HG02759 (cell line): ENCODE results near the gene KIF15.
A peak's percentile ranks its signal among the peaks of the same experiment; 100 is the strongest.
"Not testable (repeated sequence)": the region's sequence is repeated elsewhere in the genome, so short reads cannot be mapped to it uniquely, and the experiment has no call there.

Experiments used
- ATAC-seq: cut with Tn5 transposase; IDR thresholded peaks from one replicate; pipeline ENCODE4 v1.9.1; 2021; ENCODE audit warnings: mild to moderate bottlenecking, moderate library complexity; ENCODE audit not compliant: unreplicated experiment

KIF15 gene

DNA sequence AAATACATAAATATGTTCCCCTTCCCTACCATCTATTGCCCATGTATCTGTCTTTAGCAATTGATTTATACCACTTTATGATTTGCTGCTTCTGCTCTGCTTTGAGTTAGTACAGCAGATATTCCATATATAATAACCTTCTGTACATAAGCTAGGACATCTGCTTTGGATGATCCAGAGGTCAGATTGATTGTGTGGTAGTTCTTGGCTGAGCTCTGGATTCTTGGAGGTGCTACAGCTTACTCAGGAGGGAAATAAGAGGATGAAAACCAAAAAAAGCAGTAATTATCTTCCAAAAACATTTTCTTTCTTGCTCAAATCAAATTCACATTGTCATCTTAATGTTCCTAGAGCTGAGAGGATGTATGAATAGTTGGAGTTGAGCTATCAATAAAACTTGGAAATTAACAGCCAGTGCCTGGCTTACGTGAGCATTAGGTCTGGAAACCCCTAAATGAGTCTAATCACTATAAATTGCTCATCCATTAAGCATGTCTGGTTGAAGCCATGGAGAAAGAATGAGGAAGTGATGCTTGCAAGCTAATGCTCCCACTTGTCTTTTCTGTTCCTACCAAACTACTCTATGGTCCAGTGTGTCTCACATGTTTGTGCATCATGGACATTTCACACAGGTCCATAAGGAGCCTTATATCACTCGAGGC lies 63.8 kb downstream of the KIF15 start:
- no peak for ATAC-seq

DNA sequence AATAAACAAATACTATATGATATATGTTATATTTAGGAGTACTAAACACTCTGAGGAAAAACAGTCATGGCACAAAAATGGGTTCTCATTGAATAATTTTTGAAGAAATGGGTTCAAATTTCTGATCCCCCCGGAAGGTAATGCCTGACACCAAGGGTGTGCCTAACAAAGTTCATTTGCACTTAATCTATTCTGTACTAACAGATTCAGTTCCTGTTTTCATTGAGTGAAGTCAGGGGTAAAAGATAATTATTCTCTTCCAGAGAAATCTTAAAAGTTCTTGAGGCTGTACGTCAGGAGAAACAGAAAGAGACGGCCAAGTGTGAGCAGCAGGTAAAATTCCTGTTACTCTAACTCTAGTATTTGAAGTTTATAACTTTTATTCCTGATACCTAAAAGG lies 65.6 kb downstream of the KIF15 start:
- ATAC-seq, result no peak

DNA sequence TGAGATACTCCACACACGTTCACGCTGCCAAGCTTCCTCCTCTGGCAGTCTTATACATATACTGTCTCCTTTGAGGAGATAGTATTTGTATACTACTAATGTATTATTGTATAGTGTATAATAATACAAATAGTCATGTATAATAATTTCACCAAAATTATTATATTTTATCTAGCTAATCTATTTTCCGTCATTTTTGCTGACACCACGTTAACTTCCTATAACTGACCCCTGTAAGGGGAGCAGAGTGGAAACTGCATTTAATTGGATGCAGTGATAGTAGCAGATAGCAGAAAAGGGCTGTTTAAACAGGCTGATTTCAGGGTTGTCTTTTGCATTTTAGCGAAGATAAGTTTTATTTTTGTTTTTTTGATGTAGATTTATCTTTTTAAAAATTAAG lies 69.6 kb downstream of the KIF15 start:
- ATAC-seq, result no peak

DNA sequence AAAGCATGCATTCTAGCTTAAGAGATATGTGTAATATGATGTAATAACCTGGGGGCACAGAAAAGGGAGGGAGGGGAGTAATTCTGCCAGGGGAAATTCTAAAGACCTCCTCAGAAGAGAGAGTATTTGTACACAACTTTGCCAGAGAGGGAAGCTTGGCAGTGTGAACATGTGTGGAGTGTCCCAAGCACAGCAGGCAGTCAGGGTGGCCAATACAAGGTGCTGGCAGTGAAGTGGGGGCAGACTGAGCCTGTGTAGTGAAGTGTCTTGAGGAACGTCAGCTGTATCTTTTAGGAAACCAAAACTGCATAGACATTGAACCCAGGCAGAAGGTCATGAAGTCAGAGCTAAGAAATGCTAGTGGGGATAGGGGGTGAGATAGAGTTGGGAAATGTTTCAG lies 70.4 kb downstream of the KIF15 start:
- no peak for ATAC-seq

DNA sequence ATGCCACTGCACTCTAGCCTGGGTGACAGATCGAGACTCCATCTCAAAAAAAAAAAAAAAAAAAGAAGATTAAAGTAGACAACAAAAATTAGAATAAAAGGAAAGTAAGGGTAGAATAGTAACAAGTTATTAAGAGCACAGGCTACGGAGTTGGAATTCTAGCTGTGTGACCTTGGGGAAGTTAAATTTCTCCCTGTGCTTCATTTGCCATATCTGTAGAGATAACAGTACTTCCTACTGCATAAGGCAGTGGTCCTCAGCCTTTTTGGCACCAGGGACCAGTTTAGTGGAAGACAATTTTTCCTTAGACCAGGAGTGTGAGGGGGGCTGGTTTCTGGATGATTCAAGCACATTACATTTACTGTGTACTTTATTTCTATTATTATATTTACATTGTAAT lies 71.4 kb downstream of the KIF15 start:
- ATAC-seq, result no peak

DNA sequence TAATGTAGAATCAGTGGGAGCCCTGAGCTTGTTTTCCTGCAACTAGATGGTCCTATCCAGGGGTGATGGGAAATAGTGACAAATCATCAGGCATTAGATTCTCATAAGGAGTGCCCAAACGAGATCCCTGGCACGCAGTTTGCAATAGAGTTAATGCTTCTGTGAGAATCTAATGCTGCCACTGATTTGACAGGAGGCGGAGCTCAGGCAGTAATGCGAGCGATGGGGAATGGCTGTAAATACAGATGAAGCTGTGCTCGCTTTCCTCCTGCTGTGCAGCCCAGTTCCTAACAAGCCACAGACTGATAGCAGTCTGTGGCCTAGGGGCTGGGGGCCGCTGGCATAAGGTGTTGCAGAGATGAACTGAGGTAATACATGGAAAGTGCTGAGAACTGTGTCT lies 71.8 kb downstream of the KIF15 start:
- no peak for ATAC-seq

DNA sequence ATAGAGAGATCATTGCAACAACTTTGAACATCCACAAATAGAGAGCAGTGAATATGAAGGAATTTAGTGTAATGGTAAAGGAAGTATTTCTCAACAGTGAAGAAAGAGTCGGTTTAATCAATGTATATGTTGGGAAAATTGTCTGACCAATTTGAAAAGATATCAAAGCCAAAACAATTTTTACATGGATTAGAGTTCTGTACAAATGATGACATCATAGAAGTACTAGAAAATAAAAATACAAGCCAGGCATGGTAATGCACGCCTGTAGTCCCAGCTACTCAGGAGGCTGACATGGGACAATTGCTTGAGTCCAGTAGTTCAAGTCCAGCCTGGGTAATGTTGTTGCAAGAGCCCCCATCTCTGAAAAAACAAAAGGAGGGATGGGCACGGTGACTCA lies 74.1 kb downstream of the KIF15 start:
- no peak for ATAC-seq

DNA sequence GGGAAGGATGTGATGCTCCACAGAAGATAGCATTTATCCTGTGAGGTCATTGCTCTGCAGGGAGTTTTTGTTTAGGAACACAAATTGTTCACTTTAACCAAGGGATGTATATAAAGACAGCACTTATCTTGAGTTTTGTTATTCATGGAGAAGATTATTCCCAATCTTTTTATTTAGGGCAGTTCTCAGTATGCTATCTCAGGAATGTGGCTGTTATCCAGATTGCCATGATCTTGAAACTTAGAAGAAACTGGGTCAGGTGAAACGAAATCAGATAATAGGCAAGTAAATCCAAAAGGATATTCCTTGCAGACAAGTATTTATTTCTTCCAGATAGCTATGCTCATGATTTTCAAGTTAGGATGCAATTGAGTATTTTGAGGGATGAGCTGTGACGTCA lies 80.8 kb downstream of the KIF15 start:
- no peak for ATAC-seq

DNA sequence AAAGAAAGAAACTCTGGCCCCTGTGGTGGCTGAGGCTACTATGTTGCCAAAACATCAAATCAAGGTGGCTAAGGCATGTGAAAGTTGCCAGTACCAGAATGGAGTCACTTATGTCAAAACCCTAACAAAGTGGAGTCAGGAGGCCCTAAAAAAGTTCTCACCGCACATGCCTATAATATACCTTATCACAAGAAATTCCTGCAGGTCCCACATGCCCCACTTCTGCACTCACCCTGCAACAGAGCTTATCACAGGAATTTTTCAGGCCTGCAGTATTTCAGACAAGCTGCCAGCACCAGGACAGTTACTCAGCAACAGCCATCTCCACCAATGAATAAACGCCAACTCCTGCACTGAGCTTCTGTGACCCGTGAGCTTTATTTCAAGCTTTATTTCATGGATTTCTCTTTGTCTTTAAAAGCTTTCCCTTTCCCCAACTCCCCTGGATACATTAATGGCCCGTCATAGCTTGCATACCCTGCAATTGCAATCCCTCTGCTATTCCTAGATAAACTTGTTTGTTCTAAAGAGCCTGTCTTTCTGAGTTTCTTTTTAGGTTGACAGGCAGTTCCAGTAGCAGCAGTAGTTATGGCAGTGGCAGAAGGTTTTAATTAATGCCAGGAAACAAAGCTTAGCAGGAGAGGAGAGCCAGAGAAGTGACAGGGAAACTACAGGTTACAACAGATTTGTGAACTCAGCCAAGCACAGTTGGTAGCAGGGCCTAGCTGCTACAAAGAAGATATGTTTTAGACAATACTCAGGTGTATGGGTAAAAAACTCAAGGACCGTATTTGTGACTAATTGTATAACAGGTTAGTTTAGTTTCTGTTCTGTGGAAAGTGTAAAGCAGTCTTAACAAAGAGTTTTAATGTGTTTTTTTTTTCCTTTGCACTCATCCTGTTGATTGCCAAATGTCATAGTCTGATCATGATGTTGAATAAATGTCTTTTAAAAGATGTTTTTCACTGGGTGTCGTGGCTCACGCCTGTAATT lies 84.2 kb downstream of the KIF15 start:
- ATAC-seq, result no peak

DNA sequence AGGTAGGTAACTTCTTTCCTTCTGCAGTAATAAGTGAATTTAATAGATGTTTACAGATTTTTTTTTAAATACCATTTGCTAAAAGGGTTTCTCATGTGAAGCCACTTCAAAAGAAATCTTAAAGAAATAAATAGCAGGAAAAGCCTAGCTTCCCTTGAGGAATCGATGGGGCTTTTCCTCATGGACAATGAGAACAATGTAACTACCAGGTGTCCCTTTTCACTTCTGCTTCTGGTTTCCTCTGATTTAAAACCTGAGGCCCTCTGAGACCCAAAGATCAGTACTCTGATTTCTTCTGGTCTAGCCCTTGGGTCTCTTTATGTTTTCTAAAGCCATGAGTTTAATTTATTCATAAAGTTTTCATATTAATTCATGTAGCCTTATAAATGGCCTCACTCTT lies 87.0 kb downstream of the KIF15 start:
- ATAC-seq, result no peak

DNA sequence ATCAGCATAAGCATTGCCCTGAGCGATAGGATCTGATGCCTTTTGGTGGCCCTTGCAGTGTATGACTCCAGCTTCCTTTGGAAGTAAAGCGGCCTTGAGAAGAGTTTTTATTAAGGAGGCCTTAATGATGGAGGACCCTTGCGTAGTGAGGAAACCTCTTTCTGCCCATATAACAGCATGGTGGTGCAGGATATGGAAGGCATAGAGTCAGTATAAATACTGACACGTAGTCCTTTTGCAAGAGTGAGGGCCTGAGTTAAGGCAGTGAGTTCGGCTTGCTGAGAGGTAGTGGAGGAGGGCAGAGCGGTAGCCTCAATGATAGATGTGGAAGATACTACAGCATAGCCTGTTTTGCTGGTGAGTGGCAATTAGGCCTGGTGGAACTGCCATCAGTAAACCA lies 95.1 kb downstream of the KIF15 start:
- ATAC-seq, result not testable (repeated sequence)

DNA sequence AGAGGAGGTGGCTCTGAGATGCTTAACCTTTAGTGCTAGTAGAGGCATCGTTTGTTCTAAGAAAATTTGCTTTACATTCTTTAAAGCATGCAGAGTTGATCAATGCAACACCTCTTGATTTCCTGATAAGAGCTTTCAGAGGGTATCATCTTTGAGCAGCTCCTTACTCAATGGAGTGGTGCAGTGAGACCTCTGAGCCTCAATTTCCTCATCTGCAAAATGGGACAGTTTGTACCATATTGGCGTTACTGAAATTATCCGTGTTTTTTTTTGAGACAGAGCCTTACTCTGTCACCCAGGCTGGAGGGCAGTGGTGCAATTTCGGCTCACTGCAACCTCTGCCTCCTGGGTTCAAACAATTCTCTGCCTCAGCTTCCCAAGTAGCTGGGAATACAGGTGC lies 98.5 kb downstream of the KIF15 start:
- no peak for ATAC-seq

DNA sequence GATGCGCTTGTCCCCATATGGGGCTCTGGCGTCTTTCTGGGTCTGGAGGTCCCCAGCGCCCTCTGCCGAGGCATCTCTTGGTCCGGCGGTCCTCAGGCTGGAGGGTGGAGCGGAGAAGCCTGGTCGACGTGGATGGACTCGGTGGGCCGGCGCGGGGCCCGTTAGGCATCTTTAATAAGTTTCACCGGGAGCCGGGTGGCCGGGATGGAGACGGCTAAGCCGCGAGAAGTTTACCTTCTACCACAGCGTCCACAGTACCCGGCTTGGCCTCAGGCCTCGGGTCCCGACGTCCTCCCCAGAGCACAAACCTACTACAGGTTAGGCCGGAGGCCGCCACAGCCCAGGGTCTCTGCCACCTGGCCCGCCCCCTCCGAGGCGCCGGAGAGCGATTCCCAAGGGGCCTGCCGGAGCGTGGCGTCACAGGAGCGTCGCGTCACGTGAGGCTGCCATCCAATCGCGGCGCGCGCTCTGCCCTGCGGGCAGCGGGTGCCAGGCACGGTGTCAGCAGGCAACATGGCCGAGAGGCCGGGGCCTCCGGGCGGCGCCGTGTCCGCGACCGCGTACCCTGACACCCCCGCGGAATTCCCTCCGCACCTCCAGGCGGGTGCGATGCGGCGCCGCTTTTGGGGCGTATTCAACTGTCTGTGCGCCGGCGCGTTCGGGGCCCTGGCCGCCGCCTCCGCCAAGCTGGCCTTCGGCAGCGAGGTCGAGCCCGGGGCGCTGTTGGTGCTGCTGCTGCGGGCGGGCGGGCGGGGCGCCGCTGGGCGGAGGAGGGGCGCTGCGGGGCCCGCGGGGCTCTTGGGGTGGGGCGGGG lies 100.0 kb downstream of the KIF15 start, which contains the start of gene TMEM42:
Gene TMEM42, plus strand, starts transcription at position 501 of the 814 bp plus-strand sequence. Its CDS starts 13 bp downstream, at position 514.
- peak; percentile 95 for ATAC-seq

DNA sequence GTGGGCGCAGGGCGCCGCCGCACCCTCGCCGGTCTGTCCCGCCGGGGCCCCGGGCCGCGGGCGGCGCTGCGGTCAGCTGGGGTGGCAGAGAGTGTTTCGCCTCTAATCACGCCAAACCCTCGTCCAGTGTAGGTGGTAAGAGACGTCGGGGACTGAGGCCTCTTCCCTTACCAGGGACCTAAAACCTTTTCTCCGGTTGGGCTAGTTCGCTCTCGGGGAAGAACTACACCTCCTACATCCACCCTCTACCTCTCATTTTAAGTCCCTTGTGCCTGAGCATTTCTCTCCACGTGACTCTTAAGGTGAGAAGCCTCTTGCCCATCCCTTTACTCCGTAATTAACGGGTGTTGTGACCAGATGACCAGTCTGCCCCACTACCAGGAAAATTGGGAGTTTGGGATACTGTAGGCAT lies 100.6 kb downstream of the KIF15 start:
- peak; percentile 32 for ATAC-seq

DNA sequence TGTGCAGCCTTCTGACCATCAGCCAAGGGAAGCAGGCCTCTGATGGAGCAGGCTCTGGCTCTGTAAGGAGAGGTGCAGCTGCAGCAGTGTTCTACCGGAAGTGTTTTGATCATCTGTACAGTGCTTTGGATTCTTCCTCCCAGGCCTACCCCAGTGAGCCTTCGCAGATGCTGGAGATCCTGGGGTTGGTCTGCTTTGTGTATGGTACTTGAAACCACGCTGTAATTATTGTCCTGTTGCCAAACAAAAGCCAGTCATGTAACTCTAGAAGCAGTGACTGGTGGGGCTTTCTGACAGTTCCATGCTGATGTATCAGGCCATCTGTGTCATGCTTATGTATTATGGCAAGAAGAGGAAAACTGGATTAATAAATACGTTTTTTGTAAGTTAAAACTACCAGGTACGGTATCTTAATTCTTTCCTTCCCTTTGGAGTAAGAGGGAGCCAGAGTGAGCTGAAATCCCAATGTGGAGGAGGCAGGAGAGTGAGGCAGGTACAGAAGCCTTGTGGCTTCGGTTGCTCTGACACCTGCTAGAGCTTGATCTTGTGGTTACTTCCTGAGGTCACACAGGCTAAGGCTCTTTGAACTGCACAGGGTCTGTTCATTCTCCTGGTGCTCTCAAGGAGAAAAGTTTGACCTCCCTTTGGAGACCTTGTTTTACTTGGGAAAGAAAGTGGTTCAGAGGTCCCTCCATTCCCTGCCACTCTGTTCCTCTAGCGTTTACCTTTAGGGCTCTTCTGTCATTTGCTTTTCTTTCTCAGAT lies 103.9 kb downstream of the KIF15 start:
- no peak for ATAC-seq

DNA sequence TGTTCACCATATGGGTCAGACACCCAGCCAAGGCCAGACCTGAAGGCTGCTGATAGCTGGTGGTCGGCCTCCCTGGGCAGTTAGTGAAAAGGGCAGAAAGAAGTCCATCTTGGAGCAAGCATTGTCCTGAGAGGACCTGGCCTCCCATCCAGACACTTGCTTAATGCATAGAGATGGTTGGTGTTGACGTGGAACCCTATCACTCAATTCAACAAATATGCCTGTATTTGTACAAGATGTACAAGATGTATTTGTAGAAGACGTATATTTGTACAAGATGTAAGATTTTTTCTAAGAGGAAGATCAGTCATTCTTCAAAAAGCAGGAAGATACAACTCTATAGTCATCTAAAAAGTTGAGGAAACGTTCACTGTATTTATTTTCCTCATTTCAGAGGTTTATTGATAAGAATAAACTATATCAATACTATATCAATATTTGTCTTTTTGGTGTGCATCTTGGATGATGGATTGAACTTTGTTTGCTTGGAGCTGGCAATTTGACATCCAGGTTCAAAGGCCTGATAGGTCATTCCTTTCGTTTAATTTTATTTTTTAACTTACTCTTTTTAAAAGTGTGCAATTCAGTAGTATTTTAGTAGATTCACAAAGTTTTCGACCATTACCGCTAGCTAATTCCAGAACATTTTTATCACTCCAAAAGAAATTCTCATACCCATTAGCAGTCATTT lies 106.0 kb downstream of the KIF15 start:
- no peak for ATAC-seq

DNA sequence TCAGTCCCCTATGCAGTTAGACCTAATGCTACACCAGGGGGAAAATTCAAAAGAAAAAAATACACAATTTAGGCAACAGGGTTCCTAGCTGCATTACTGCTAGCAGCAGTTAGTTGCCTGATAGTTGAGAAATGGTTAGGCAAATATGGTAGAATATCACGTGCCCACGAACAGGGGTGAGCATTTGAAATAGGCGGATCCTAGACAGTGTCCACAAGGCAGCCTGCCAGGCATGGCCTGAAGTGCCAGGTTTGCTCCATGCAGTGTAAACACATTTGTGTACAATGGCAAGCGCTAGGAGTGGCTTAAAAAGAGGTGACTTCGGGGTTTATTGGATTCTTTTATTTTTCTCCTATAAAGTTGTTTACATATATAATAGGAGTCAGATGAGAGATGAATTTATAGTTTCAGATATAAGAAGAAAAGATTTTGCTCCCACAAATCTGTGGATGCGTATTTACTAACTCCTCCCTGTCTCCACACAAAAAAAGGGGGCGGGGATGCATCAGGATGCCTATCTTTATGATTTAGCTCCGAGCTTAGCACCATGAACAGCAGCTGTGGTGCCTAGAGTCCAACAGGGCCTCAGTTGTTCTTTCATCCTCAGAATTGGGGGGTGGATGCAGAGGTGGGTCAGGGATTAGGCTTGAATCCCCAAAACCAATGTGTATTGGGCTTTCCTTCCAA lies 108.9 kb downstream of the KIF15 start:
- no peak for ATAC-seq

DNA sequence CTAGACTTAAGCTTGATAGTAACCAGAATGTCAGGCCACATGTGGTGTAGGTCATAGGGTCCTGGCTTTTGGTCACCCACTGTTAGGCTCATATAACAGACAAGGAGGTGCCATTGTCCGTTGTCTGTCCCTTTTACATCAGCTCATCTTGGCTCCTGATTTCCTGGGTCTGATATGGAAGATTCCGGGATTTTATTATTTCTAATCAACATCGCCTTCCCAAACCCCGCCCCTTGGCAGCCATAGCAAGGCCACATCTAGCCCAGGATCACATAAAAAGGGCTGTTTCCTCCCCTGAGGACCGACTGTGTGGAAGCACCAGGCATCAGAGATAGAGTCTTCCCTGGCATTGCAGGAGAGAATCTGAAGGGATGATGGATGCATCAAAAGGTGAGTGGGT lies 112.7 kb downstream of the KIF15 start, which contains the start of gene TGM4:
Gene TGM4, plus strand, starts transcription at position 301 of the 400 bp plus-strand sequence. Its CDS starts 71 bp downstream, at position 372.
- ATAC-seq, result no peak

DNA sequence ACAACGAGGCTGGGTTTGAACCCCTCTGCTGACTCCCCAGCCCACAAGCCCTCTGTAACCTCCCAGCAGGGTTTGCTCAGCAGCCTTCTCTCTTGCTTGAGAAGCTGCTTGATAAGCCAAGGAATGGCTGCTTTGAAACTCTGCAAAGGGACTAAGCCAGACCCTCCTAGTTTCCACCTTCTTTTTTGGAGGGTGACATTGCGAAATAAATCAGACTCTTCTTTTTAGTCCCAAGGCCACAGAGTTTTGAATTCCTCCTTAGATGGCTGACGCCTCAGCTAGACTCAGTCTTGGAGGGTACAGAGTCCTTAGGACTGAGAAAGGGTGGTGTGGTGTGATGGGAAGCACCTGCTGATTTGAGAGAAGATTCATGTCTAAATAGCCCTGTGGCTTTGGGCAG lies 114.0 kb downstream of the KIF15 start:
- no peak for ATAC-seq
